Stimulated activated CD8-positive, alpha-beta memory T cell treated with anti-CD3 and anti-CD28 coated beads, Interleukin-7, amount 100 ng/mL, for 4 hours (primary cell): ENCODE results near the gene GUCA1A.
"Not testable (repeated sequence)": the region's sequence is repeated elsewhere in the genome, so short reads cannot be mapped to it uniquely, and the experiment has no call there.

ENCODE experiments used
- DNase-seq, 2 donors: peaks; one replicate each; pipeline ENCODE4 v3.0.0-alpha.2; 2020; ENCODE audit warnings: low read depth in 2 of 2

The GUCA1A gene

GRCh38 chr6:42177514-42178364 lies 4.6 kb downstream of the GUCA1A start:
- no peak for DNase-seq

GRCh38 chr6:42179261-42179944 lies 6.2 kb downstream of the GUCA1A start:
- DNase-seq: no peak

DNA sequence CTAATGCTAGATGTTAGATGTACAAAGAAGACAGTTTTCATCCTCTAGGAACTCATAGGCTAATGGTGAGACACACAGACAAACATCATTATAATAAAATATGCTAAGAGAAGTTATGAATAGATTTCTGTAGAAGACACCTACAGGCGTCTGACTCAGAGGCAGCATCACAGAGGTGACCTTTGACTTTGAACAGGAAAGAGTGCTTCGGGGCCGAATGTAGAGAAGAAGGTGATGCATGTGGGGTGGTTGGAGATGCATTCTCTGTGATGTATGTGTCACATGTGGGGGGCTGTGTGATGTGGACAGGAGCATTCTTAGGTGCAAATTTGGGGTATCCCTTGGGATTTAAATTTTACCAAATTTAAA lies 6.8 kb downstream of the GUCA1A start:
- no peak for DNase-seq

DNA sequence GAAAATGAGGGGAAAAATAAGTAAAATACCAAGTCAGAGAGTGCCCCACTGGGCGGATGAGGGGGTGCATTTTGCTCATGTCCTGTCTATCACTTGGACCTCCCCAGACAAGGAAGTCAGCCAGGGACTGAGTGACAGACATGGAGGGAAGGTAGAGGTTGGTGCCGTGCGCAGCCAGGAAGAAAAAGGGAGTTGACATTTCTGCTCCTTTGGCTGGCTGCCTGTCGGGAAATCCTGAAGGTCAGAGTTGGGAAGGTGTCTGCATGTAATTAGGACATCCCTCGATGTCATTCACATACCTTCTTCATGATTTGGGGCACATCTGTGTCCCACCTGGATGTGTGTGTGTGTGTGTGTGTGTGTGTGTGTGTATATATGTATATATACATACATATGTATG lies 8.9 kb downstream of the GUCA1A start:
- no peak for DNase-seq

- no peak for DNase-seq
Measured at GRCh38 chr6:42184475-42184874, 11.3 kb downstream of the GUCA1A start.

DNA sequence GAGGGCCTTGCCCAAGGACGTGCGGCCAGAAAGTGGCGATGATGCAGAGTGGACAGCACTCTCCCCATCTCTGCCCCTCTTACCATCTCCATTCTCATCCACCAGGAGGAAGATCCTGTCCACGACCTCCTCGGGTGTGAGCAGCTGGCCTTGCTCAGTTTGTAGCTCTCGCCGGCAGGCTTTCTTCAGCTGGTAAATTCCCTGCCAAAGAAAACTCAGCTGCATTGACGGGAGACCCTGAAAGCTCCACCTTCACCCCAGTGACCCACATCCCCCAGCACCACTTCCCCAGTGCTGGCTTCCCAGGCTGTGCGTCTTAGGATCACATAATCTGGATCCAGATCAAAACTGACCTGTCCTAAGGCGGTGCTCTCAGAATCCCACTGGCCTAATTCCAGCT lies 12.4 kb downstream of the GUCA1A start:
- no peak for DNase-seq

DNA sequence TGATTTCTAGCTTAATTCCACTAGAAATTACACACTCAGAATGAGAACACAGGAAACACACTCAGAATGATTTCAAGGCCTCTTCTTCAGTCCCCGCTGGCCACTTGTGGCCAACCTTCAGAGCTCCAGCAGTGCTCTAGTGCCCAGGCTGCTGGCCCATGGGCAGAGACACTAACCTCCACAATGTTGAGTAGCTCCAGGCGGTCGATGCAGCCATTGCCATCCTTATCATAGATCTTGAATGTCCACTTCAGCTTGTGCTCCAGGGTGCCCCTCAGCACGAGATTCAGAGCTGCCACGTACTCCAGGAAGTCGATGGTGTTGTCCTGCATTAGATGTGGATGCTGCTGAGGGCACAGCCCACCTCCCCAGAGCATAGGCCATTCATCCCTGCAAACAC lies 15.2 kb downstream of the GUCA1A start:
- DNase-seq: no peak

DNA sequence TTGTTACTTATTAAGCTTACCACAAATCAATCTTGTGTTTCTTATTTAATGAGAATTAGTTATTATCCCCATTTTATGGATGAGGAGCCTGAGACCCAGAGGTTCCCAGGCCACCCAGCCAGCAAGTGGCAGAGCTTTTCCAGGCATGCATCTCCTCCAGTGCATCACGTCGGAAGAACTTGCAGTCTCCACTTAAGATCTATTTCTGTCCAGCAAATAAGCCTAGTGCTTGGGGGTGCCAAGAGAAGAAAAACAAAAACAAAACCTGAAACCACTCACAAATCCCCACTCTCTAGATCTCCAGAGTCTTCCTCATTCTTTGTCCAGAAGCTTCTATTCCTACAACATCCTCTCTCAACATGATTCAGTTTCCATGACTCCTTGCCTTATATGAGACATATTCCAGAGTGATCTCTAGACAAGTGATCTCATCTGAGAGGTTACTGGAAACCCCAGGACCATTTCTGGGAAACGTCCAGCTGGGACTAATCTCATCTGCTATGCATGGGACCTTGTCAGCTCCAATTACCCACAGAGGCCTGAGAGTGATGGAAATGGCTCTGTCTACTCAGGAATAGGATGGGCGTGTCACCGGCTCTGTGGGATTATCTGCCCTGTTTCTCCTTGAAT lies 17.5 kb downstream of the GUCA1A start:
- DNase-seq: no peak

GRCh38 chr6:42192385-42192784 lies 19.2 kb downstream of the GUCA1A start:
- not testable (repeated sequence) for DNase-seq

DNA sequence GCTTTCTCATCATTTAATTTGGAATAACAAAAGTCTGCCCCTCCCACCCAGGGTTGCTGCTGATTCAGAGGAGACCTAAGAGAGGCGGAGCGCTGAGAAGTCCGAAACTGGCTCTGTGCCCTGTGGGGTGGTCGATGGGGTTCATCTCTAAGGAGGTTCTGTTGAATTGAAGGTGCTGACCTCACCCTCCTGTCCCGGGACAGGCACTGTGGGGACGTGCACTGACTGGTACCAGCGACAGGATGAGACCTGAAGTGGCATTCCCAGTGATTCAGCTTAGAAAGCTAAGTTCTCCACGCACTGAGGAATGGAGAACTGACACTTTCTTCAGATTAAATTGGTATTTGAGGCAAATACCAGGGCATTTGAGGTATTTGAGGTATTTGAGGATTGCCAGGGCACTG lies 20.3 kb downstream of the GUCA1A start:
- no peak for DNase-seq

- no peak for DNase-seq
Measured at GRCh38 chr6:42194056-42194455, 20.9 kb downstream of the GUCA1A start.

- no peak for DNase-seq
Measured at GRCh38 chr6:42195415-42195814, 22.3 kb downstream of the GUCA1A start.

DNA sequence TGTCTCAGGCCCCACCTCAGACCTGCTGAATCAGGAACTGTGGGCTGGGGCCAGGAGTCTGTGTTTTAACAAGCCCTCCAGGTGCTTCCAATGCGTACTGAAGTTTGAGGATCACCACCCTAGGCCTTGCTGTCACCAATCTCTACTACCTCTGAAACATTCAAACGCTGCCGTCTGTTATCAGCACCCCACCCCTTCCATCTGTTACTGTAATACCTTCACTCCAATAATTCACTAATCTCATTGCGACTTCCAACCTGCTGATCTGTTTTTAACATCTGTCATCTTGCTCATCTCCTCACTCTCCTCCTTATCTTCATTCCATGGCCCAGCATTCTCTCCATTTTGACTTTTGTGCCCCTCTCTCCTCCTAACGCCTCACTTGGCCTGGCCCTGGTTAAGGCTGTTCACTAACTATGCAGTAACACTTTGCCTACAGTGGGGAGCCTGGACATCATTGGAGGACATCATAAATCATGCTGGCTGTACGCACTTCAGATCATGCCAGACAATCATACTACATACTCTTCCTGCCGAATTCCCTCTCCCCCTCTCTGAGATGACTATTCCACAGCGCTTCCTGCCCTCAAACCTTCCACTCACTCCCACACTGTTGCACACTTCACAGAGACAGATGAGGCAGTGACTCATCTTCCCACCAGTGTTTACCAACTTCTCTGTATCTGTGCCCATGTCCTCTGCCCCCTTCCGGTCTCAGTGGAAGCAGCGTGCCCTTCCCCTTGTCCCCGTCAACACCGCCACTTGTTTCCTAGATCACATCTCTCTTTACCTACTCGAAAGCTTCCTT lies 24.6 kb downstream of the GUCA1A start:
- DNase-seq: peak in 1 of 2 donors; percentile 5

GRCh38 chr6:42199106-42199981 lies 26.2 kb downstream of the GUCA1A start:
- DNase-seq: no peak

GRCh38 chr6:42200035-42200434 lies 26.9 kb downstream of the GUCA1A start:
- no peak for DNase-seq

DNA sequence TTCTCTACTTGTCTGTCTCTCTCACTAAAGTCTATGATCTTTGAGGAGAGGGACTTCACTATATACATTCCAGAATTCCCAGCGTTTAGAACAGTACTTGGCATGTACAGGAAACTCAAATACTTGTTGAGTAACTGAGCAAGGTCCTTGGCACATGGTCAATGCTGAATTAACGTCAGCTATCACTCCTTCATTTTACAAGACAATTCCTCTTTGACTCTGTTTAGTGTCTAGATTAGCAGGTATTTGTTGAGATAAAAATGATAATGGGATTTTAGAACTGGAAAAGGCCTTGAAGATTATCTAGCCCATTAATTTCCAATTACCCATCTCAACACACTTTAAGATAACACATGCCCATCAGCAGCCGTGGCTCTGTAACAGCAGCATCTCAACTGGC lies 28.2 kb downstream of the GUCA1A start:
- DNase-seq: no peak

GRCh38 chr6:42202131-42202915 lies 29.2 kb downstream of the GUCA1A start:
- not testable (repeated sequence) for DNase-seq

- no peak for DNase-seq
Measured at GRCh38 chr6:42203183-42203582, 30.0 kb downstream of the GUCA1A start.

- DNase-seq: no peak
Measured at GRCh38 chr6:42204768-42205282, 31.7 kb downstream of the GUCA1A start.

GRCh38 chr6:42207559-42207958 lies 34.4 kb downstream of the GUCA1A start:
- DNase-seq: not testable (repeated sequence)
